Activated CD8-positive, alpha-beta T cell treated with anti-CD3 and anti-CD28 coated beads, Interleukin-2, amount 10 ng/mL, durations not matched to agents 7 days and 5 days (primary cell): ENCODE results near the gene POLA2. TPM values are rescaled to one million over a fixed set of nuclear protein-coding genes. Genes with fewer than 3 reads are reported as not detected.

Experiments
- ATAC-seq: fragments of 150-1000 bp; cut with Tn5 transposase; one replicate; pipeline ENCODE4 v1.10.0; 2021; ENCODE audit warnings: moderate library complexity
- CTCF ChIA-PET: fragments of 350-600 bp; sonication (Branson Sonifier 250); formaldehyde crosslinking; loops from one replicate; lab custom pipeline; 2021; ENCODE audit warnings: antibody characterized with exemption; lab: Charles Lee
- POLR2A ChIA-PET: fragments of 350-600 bp; sonication (Branson Sonifier 250); formaldehyde crosslinking; loops from one replicate; lab custom pipeline; 2021; ENCODE audit warnings: antibody characterized with exemption; lab: Charles Lee
- DNase-seq: peaks from one replicate; pipeline ENCODE4 v3.0.0-alpha.2; 2020
- H3K27ac Mint-ChIP-seq: one replicate; pipeline ENCODE4 v1.8.0; 2021; ENCODE audit warnings: mild to moderate bottlenecking, mixed read lengths
- H3K27me3 Mint-ChIP-seq: one replicate; pipeline ENCODE4 v1.8.0; 2021; ENCODE audit warnings: low read depth, mixed read lengths
- H3K36me3 Mint-ChIP-seq: one replicate; pipeline ENCODE4 v1.8.0; 2021; ENCODE audit warnings: low read depth, mixed read lengths
- H3K4me1 Mint-ChIP-seq: one replicate; pipeline ENCODE4 v1.8.0; 2021; ENCODE audit warnings: low read depth, mixed read lengths
- H3K4me3 Mint-ChIP-seq: one replicate; pipeline ENCODE4 v1.8.0; 2021; ENCODE audit warnings: mild to moderate bottlenecking, mixed read lengths
- H3K9me3 Mint-ChIP-seq: one replicate; pipeline ENCODE4 v1.8.0; 2022; ENCODE audit warnings: mixed read lengths; ENCODE audit not compliant: insufficient read depth
- total RNA-seq, 2 experiments: library from RNA; stranded (reverse); gene quantifications; one replicate each; pipeline ENCODE4 v1.2.3, GENCODE V29; 2021

POLA2 gene
- total RNA-seq, 2 experiments from 2014 or later, result 63.6 to 76.1 TPM

- DNase-seq, result no peak
- Mint-ChIP-seq H3K4me1 (peaks cover 24% of the 10 kb centered on the region), H3K4me3 (no peak overlapping the region), H3K9me3 (no peaks in the 10 kb centered on the region), H3K27ac (no peak overlapping the region), H3K36me3 (peaks cover 42% of the 10 kb centered on the region), H3K27me3 (no peaks in the 10 kb centered on the region)
- ChIA-PET POLR2A (no interaction called here), CTCF (interaction anchor here (0.8 to 2.7 kb wide), 4 partner anchors 13 to 65 kb away, joined by 3 to 14 read pairs (median 4); partner anchors contain the start of gene CDC42EP2)
- no peak for ATAC-seq
Observed at GRCh38 chr11:65340226-65340625, 78.5 kb downstream of the POLA2 start.

- ChIA-PET POLR2A (no interaction called here), CTCF (interaction anchor here (0.8 to 3.0 kb wide), 3 partner anchors 8 to 12 kb away, joined by 3 to 12 read pairs (median 3); partner anchors contain the start of gene DPF2)
- H3K27me3 Mint-ChIP-seq, result no peaks in the 10 kb centered on the region
- ATAC-seq (no peak), DNase-seq (no peak)
- H3K27ac Mint-ChIP-seq, result no peak overlapping the region
- H3K4me1 Mint-ChIP-seq, result peaks cover 18% of the 10 kb centered on the region
- H3K4me3 Mint-ChIP-seq, result no peak overlapping the region
- peaks cover 48% of the 10 kb centered on the region for H3K36me3 Mint-ChIP-seq
- no peaks in the 10 kb centered on the region for H3K9me3 Mint-ChIP-seq
Observed at GRCh38 chr11:65341856-65342255, 80.1 kb downstream of the POLA2 start.

Other genes with a start within 250 kb of the POLA2 start
- 10 to 100 TPM; 69.1 to 79.2 TPM for gene ARL2, start 247.8 kb upstream of the POLA2 start, total RNA-seq
- 10 to 100 TPM; 21.2 to 25.7 TPM for gene SNX15, start 234.5 kb upstream of the POLA2 start, total RNA-seq
- 10 to 100 TPM; 36.3 to 36.6 TPM for gene SAC3D1, start 220.8 kb upstream of the POLA2 start, total RNA-seq
- 1 to 10 TPM; 7.1 to 7.5 TPM for gene NAALADL1, start 203.4 kb upstream of the POLA2 start, total RNA-seq
- gene CDCA5, start 177.9 kb upstream of the POLA2 start, total RNA-seq, result 100 to 1,000 TPM; 127 to 129 TPM
- 10 to 100 TPM; 28.0 to 28.8 TPM for gene ZFPL1, start 177.7 kb upstream of the POLA2 start, total RNA-seq
- 100 to 1,000 TPM; 116 to 131 TPM for gene VPS51, start 165.7 kb upstream of the POLA2 start, total RNA-seq
- 10 to 100 TPM; 25.3 to 26.1 TPM for gene TM7SF2, start 150.1 kb upstream of the POLA2 start, total RNA-seq
- gene ZNHIT2, start 144.3 kb upstream of the POLA2 start, total RNA-seq, result 10 to 100 TPM; 11.6 to 12.4 TPM
- gene FAU, start 139.8 kb upstream of the POLA2 start, total RNA-seq, result 1,000 to 10,000 TPM in 1 of 2 experiments, 100 to 1,000 TPM in 1; 986 to 1,038 TPM
- gene MRPL49, start 139.6 kb upstream of the POLA2 start, total RNA-seq, result 10 to 100 TPM; 47.3 to 51.1 TPM
- gene SYVN1, start 127.4 kb upstream of the POLA2 start, total RNA-seq, result 10 to 100 TPM; 28.7 to 33.0 TPM
- not detected for gene SPDYC, start 91.7 kb upstream of the POLA2 start, total RNA-seq
- 100 to 1,000 TPM; 170 to 179 TPM for gene CAPN1, start 80.0 kb upstream of the POLA2 start, total RNA-seq
- 1 to 10 TPM in 1 of 2 experiments, under 1 TPM in 1; 0.29 to 1.2 TPM for gene CDC42EP2, start 52.9 kb downstream of the POLA2 start, total RNA-seq
- gene DPF2, start 71.9 kb downstream of the POLA2 start, total RNA-seq, result 10 to 100 TPM; 56.3 to 56.9 TPM
- gene TIGD3, start 92.8 kb downstream of the POLA2 start, total RNA-seq, result 1 to 10 TPM; 1.1 to 1.4 TPM
- gene SLC25A45, start 120.7 kb downstream of the POLA2 start, total RNA-seq, result 10 to 100 TPM; 24.5 to 28.2 TPM
- gene FRMD8, start 124.7 kb downstream of the POLA2 start, total RNA-seq, result 10 to 100 TPM; 51.0 to 54.7 TPM
- gene NEAT1, start 160.8 kb downstream of the POLA2 start, total RNA-seq, result 100 to 1,000 TPM; 212 to 254 TPM
- 1,000 to 10,000 TPM; 3,822 to 4,094 TPM for gene MALAT1, start 237.1 kb downstream of the POLA2 start, total RNA-seq